H1 (cell line): Measurements from ENCODE around the gene FSTL4. TPM values are rescaled to one million over a fixed set of nuclear protein-coding genes. Genes with fewer than 3 reads are reported as not detected.
"Not testable (repeated sequence)": the region's sequence is repeated elsewhere in the genome, so short reads cannot be mapped to it uniquely, and the experiment has no call there.

ENCODE experiments used
- CTCF ChIA-PET: fragments of 300-600 bp; sonication (Branson Sonifier 250); formaldehyde crosslinking; loops from one replicate; lab custom pipeline; 2021; ENCODE audit not compliant: partially characterized antibody; lab: Charles Lee
- POLR2A ChIA-PET: fragments of 300-600 bp; sonication (Branson Sonifier 250); formaldehyde crosslinking; loops from one replicate; lab custom pipeline; 2021; ENCODE audit warnings: inconsistent platforms; ENCODE audit not compliant: partially characterized antibody; lab: Charles Lee
- DNase-seq, 2 experiments: peaks; one replicate each; pipeline versions ENCODE4 v3.0.0 to v3.0.0-alpha.2; 2010 to 2022; ENCODE audit warnings: low spot score in 2 of 2, low read depth in 1 of 2, mixed read lengths in 1 of 2
- FAIRE-seq: peaks from 2 replicates; lab custom pipeline; 2011; peaks lifted over from hg19 to GRCh38; lab: Jason Lieb, UNC
- H2AFZ ChIP-seq: 2 replicates; pipeline ENCODE4 v1.8.1; 2012; ENCODE audit warnings: low read length, inconsistent platforms
- H2AK5ac ChIP-seq: 2 replicates; pipeline ENCODE4 v1.6.1; 2013; ENCODE audit warnings: low read depth, low read length
- H2BK120ac ChIP-seq: replicated peaks from 2 replicates; pipeline ENCODE3; 2013; ENCODE audit warnings: low read depth, low read length, inconsistent platforms
- H2BK12ac ChIP-seq: 2 replicates; pipeline ENCODE4 v1.6.1; 2013; ENCODE audit warnings: low read depth, low read length
- H2BK15ac ChIP-seq: 2 replicates; pipeline ENCODE4 v1.6.1; 2013; ENCODE audit warnings: low read length
- H2BK20ac ChIP-seq: 2 replicates; pipeline ENCODE4 v1.6.1; 2013; ENCODE audit warnings: low read length
- H2BK5ac ChIP-seq: 2 replicates; pipeline ENCODE4 v1.6.1; 2013; ENCODE audit warnings: low read depth, low read length
- H3K14ac ChIP-seq: 2 replicates; pipeline ENCODE4 v1.6.1; 2013; ENCODE audit warnings: inconsistent platforms; ENCODE audit not compliant: insufficient read length
- H3K18ac ChIP-seq: 2 replicates; pipeline ENCODE4 v1.6.1; 2013; ENCODE audit warnings: low read length; ENCODE audit errors: extremely low read depth
- H3K23ac ChIP-seq: 2 replicates; pipeline ENCODE4 v1.6.1; 2013; ENCODE audit warnings: inconsistent platforms; ENCODE audit not compliant: insufficient read length
- H3K23me2 ChIP-seq: 2 replicates; pipeline ENCODE4 v1.6.1; 2013; ENCODE audit warnings: low read depth, low read length
- H3K27ac ChIP-seq: 2 replicates; pipeline ENCODE4 v1.6.1; 2011; ENCODE audit warnings: low read depth, low read length, inconsistent platforms
- H3K27me3 ChIP-seq, 4 experiments: replicated peaks in 1 of 4; 1 replicate in 1 of 4; 2 replicates in 3 of 4; pipeline versions ENCODE4 v1.6.1 to v1.8.1; 2011 to 2013; ENCODE audit warnings: low read length in 3 of 4, mild to moderate bottlenecking in 3 of 4, inconsistent platforms in 2 of 4, mixed read lengths in 2 of 4, moderate library complexity in 1 of 4; ENCODE audit not compliant: control insufficient read depth in 3 of 4, insufficient read depth in 3 of 4; ENCODE audit errors: extremely low read depth in 1 of 4
- H3K36me3 ChIP-seq, 4 experiments: 2 replicates each; pipeline versions ENCODE4 v1.6.1 to v1.8.1; 2011 to 2013; ENCODE audit warnings: mild to moderate bottlenecking in 4 of 4, low read length in 3 of 4, moderate library complexity in 2 of 4, control low read depth in 1 of 4, inconsistent platforms in 1 of 4; ENCODE audit not compliant: insufficient read depth in 4 of 4, control insufficient read depth in 2 of 4
- H3K4ac ChIP-seq: replicated peaks from 2 replicates; pipeline ENCODE3; 2013; ENCODE audit warnings: low read length, low read depth, mixed read lengths, inconsistent platforms; ENCODE audit not compliant: insufficient read length
- H3K4me1 ChIP-seq, 4 experiments: replicated peaks in 1 of 4; 1 replicate in 1 of 4; 2 replicates in 3 of 4; pipeline versions ENCODE4 v1.6.1 to v1.8.1; 2011 to 2013; ENCODE audit warnings: low read length in 3 of 4, inconsistent platforms in 2 of 4, mixed read lengths in 1 of 4; ENCODE audit not compliant: insufficient read depth in 4 of 4, control insufficient read depth in 3 of 4
- H3K4me2 ChIP-seq, 2 experiments: 2 replicates each; pipeline versions ENCODE4 v1.6.1 to v1.8.1; 2011 to 2013; ENCODE audit warnings: low read depth in 2 of 2, low read length in 2 of 2, control low read depth in 1 of 2, inconsistent platforms in 1 of 2, mild to moderate bottlenecking in 1 of 2; ENCODE audit not compliant: insufficient read depth in 1 of 2
- H3K4me3 ChIP-seq, 4 experiments: fragments of 200-600, 300-600 bp in 1 of 4; sonication (generic), shearing (Covaris generic), sonication (Bioruptor Twin) in 1 of 4; 2 replicates each; pipeline versions ENCODE4 v1.5.1 to v1.8.1; 2011 to 2016; ENCODE audit warnings: low read length in 4 of 4, low read depth in 3 of 4, control low read depth in 2 of 4, inconsistent platforms in 2 of 4, mild to moderate bottlenecking in 2 of 4, mixed read lengths in 1 of 4, moderate library complexity in 1 of 4; ENCODE audit not compliant: insufficient read depth in 2 of 4; ENCODE audit errors: extremely low read depth in 1 of 4
- H3K56ac ChIP-seq: replicated peaks from 2 replicates; pipeline ENCODE3; 2013; ENCODE audit warnings: low read depth, mild to moderate bottlenecking, mixed read lengths, low read length, inconsistent platforms; ENCODE audit not compliant: insufficient read length
- H3K79me1 ChIP-seq: 2 replicates; pipeline ENCODE4 v1.6.1; 2013; ENCODE audit warnings: low read depth, low read length, control low read depth
- H3K79me2 ChIP-seq, 2 experiments: 2 replicates each; pipeline versions ENCODE4 v1.6.1 to v1.8.1; 2012 to 2013; ENCODE audit warnings: low read length in 2 of 2, mild to moderate bottlenecking in 2 of 2, inconsistent platforms in 1 of 2; ENCODE audit not compliant: insufficient read depth in 2 of 2, control insufficient read depth in 1 of 2
- H3K9ac ChIP-seq, 4 experiments: replicated peaks in 1 of 4; 1 replicate in 1 of 4; 2 replicates in 3 of 4; pipeline versions ENCODE4 v1.6.1 to v1.8.1; 2011 to 2013; ENCODE audit warnings: low read depth in 3 of 4, low read length in 3 of 4, control low read depth in 2 of 4, mild to moderate bottlenecking in 2 of 4, moderate library complexity in 2 of 4, inconsistent platforms in 1 of 4; ENCODE audit errors: extremely low read depth in 1 of 4
- H3K9me3 ChIP-seq, 2 experiments: 2 replicates each; pipeline versions ENCODE4 v1.6.1 to v1.8.1; 2012 to 2013; ENCODE audit warnings: mild to moderate bottlenecking in 2 of 2, moderate library complexity in 2 of 2, control low read depth in 1 of 2, inconsistent platforms in 1 of 2, low read depth in 1 of 2, low read length in 1 of 2, mixed read lengths in 1 of 2; ENCODE audit not compliant: insufficient read depth in 2 of 2
- H4K20me1 ChIP-seq, 2 experiments: replicated peaks in 1 of 2; 2 replicates each; pipeline versions ENCODE3 to v1.8.1; 2011 to 2013; ENCODE audit warnings: inconsistent platforms in 2 of 2, low read length in 2 of 2, mild to moderate bottlenecking in 1 of 2; ENCODE audit not compliant: insufficient read depth in 2 of 2, control insufficient read depth in 1 of 2
- H4K5ac ChIP-seq: 2 replicates; pipeline ENCODE4 v1.6.1; 2013; ENCODE audit warnings: low read length, low read depth, mixed read lengths, inconsistent platforms; ENCODE audit not compliant: insufficient read length
- H4K8ac ChIP-seq: 2 replicates; pipeline ENCODE4 v1.8.0; 2013; ENCODE audit warnings: mild to moderate bottlenecking, moderate library complexity, low read length, inconsistent platforms; ENCODE audit not compliant: insufficient read depth; ENCODE audit errors: extremely low read depth
- H4K91ac ChIP-seq: replicated peaks from 2 replicates; pipeline ENCODE3; 2013; ENCODE audit warnings: low read length, mixed read lengths, inconsistent platforms; ENCODE audit not compliant: insufficient read length
- WGBS, 2 experiments: shearing (Covaris generic) in 1 of 2; methylation state at CpG; one replicate each; pipeline versions ENCODE4 v1.1.6 to v1.1.7; 2013 to 2015; ENCODE audit warnings: low lambda C conversion rate in 2 of 2, mixed read lengths in 2 of 2, inconsistent platforms in 1 of 2, low coverage in 1 of 2, missing lambda C conversion rate in 1 of 2; ENCODE audit not compliant: insufficient replicate concordance in 2 of 2, insufficient coverage in 1 of 2, insufficient read length in 1 of 2; ENCODE audit errors: extremely low coverage in 1 of 2, missing lambda C conversion rate in 1 of 2; 5-methylcytosine and 5-hydroxymethylcytosine counted together
- polyA plus RNA-seq, 7 experiments: library from polyadenylated mRNA; depleted of rRNA in 3 of 7; stranded (reverse) in 5 of 7; unstranded in 2 of 7; fragments of >200 nt in 5 of 7; fragments of 200-250 nt in 2 of 7; gene quantifications; 1 replicate in 5 of 7; 2 replicates in 1 of 7; 4 replicates in 1 of 7; pipeline versions ENCODE4 v1.2.1 to v1.2.3, GENCODE V29; 2011 to 2013; ENCODE audit warnings: missing spikeins in 2 of 7, mixed read lengths in 2 of 7
- total RNA-seq: library from RNA; stranded (reverse); fragmentation: NEBNext Ultra II Directional; extraction: Animal tissue kit (Norgen Biotek cat#: 25700); gene quantifications from 2 replicates; pipeline ENCODE4 v1.2.1, GENCODE V29; 2021

Gene FSTL4
- total and polyA plus RNA-seq, 2 of the 8 experiments (the other 6 are each of a cell fraction or from before 2014, with no cell fraction given): 3.1 to 4.1 TPM

DNA sequence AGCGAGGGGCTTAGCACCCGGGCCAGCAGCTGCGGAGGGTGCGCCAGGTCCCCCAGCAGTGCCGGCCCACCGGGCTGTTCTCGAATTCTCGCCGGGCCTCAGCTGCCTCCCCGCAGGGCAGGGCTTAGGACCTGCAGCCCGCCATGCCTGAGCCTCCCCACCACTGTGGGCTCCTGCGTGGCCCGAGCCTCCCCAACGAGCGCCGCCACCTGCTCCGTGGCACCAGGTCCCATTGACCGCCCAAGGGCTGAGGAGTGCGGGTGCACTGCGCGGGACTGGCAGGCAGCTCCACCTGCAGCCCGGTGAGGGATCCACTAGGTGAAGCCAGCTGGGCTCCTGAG is 217.9 kb downstream of the FSTL4 start:
- H2BK120ac ChIP-seq, FAIRE-seq, POLR2A ChIA-PET, H4K5ac ChIP-seq, H3K27me3 ChIP-seq, H2BK12ac ChIP-seq, H4K8ac ChIP-seq, H3K9ac ChIP-seq, H4K20me1 ChIP-seq, H3K4me3 ChIP-seq, H3K4me2 ChIP-seq, H3K4ac ChIP-seq, H3K36me3 ChIP-seq, H3K79me2 ChIP-seq, DNase-seq, H2BK20ac ChIP-seq, H3K23me2 ChIP-seq, H3K23ac ChIP-seq, H3K27ac ChIP-seq, H3K18ac ChIP-seq, H2AK5ac ChIP-seq, H3K4me1 ChIP-seq, H2BK15ac ChIP-seq, H2BK5ac ChIP-seq, H2AFZ ChIP-seq, H3K79me1 ChIP-seq, H3K56ac ChIP-seq, H4K91ac ChIP-seq, H3K14ac ChIP-seq: not testable (repeated sequence)
- CTCF ChIA-PET: interaction anchor here (0.7 to 9.4 kb wide), 5 partner anchors 10 to 80 kb away, joined by 3 to 78 read pairs (median 4); no protein-coding TSS in a partner anchor
- 93% methylated on average over 14 of the region's 22 CpGs; no CpG with 5 or more reads in 1 of the 2 experiments for WGBS, 2 experiments
- peaks cover 3 to 14% of the 10 kb centered on the region in 2 experiments; a peak in 2 of 4 replicates for H3K9me3 ChIP-seq
